MM.1S (cell line): ENCODE data around the gene TOP2B.

Experiments
- DNase-seq: peaks from one replicate; pipeline ENCODE4 v3.0.0-alpha.2; 2015
- H2AFZ ChIP-seq: fragments of 300-600 bp; sonication (generic); 2 replicates; pipeline ENCODE4 v1.6.0; 2016; ENCODE audit warnings: antibody characterized with exemption, low read length
- H3F3A ChIP-seq: fragments of 300-600 bp; sonication (generic); 2 replicates; pipeline ENCODE4 v1.6.1; 2016; ENCODE audit warnings: mild to moderate bottlenecking, antibody characterized with exemption, low read length, moderate library complexity, mixed read lengths; ENCODE audit not compliant: insufficient read depth
- H3K27ac ChIP-seq: fragments of 300-600 bp; sonication (generic); 2 replicates; pipeline ENCODE4 v1.5.1; 2016; ENCODE audit warnings: mild to moderate bottlenecking, low read length
- H3K27me3 ChIP-seq: fragments of 300-600 bp; sonication (generic); replicated peaks from 2 replicates; pipeline ENCODE4 v1.6.0; 2016; ENCODE audit warnings: low read length; ENCODE audit not compliant: insufficient read depth
- H3K36me3 ChIP-seq: fragments of 300-600 bp; sonication (generic); replicated peaks from 2 replicates; pipeline ENCODE4 v1.6.1; 2016; ENCODE audit warnings: mild to moderate bottlenecking, low read length, mixed read lengths; ENCODE audit not compliant: insufficient read depth
- H3K4me1 ChIP-seq: fragments of 300-600 bp; sonication (generic); 2 replicates; pipeline ENCODE4 v1.6.1; 2016; ENCODE audit warnings: low read length, mixed read lengths
- H3K4me2 ChIP-seq: fragments of 300-600 bp; sonication (generic); 2 replicates; pipeline ENCODE4 v1.6.0; 2016; ENCODE audit warnings: low read depth, low read length
- H3K4me3 ChIP-seq: fragments of 300-600 bp; sonication (generic); 2 replicates; pipeline ENCODE4 v1.5.1; 2016; ENCODE audit warnings: low read length, mixed read lengths
- H3K79me2 ChIP-seq: fragments of 300-600 bp; sonication (generic); 2 replicates; pipeline ENCODE4 v1.6.1; 2016; ENCODE audit warnings: mixed run types, low read length, mixed read lengths
- H3K9ac ChIP-seq: fragments of 300-600 bp; sonication (generic); 2 replicates; pipeline ENCODE4 v1.6.1; 2016; ENCODE audit warnings: low read length, mixed read lengths
- H3K9me2 ChIP-seq: fragments of 300-600 bp; sonication (generic); replicated peaks from 2 replicates; pipeline ENCODE4 v1.6.1; 2016; ENCODE audit warnings: mild to moderate bottlenecking, low read length, mixed read lengths; ENCODE audit not compliant: insufficient read depth
- H3K9me3 ChIP-seq: fragments of 300-600 bp; sonication (generic); replicated peaks from 2 replicates; pipeline ENCODE4 v1.6.1; 2016; ENCODE audit warnings: mild to moderate bottlenecking, low read length, mixed read lengths; ENCODE audit not compliant: insufficient read depth
- H4K20me1 ChIP-seq: fragments of 300-600 bp; sonication (generic); 2 replicates; pipeline ENCODE4 v1.6.1; 2016; ENCODE audit warnings: mild to moderate bottlenecking, low read length, moderate library complexity, mixed read lengths; ENCODE audit not compliant: insufficient read depth
- CTCF ChIP-seq: fragments of 300-600 bp; sonication (generic); IDR thresholded peaks from 2 replicates; pipeline ENCODE4 v1.5.1; 2016; ENCODE audit warnings: antibody characterized with exemption, low read length, mixed read lengths
- EZH2 ChIP-seq: fragments of 300-600 bp; sonication (generic); optimal IDR thresholded peaks from 2 replicates; pipeline ENCODE3; 2017; ENCODE audit warnings: low read depth, mild to moderate bottlenecking, antibody characterized with exemption, low read length, mixed read lengths
- EZH2phosphoT487 ChIP-seq: fragments of 300-600 bp; sonication (generic); IDR thresholded peaks from 2 replicates; pipeline ENCODE4 v1.6.1; 2018; ENCODE audit warnings: antibody characterized with exemption, low read length

Gene TOP2B

GRCh38 chr3:25692341-25692740 lies 27.6 kb upstream of the TOP2B start:
- Histone ChIP-seq H3K27me3 (no peaks in the 10 kb centered on the region), H3K9ac (no peak overlapping the region), H3K4me1 (no peaks in the 10 kb centered on the region), H4K20me1 (no peaks in the 10 kb centered on the region), H3K36me3 (no peaks in the 10 kb centered on the region), H3K27ac (no peak overlapping the region), H3K79me2 (no peaks in the 10 kb centered on the region), H3K4me2 (no peak overlapping the region), H3K9me2 (no peaks in the 10 kb centered on the region), H2AFZ (no peak overlapping the region), H3K4me3 (no peak overlapping the region), H3K9me3 (no peaks in the 10 kb centered on the region), H3F3A (no peaks in the 10 kb centered on the region)
- no peak for TF ChIP-seq EZH2phosphoT487
- no peak for TF ChIP-seq EZH2
- TF ChIP-seq CTCF: no peak
- DNase-seq: no peak

- H3K4me1 ChIP-seq: no peaks in the 10 kb centered on the region
- no peak for DNase-seq
- H2AFZ ChIP-seq: no peak overlapping the region
- H3K27me3 ChIP-seq: no peaks in the 10 kb centered on the region
- H3F3A ChIP-seq: no peaks in the 10 kb centered on the region
- no peak overlapping the region for H3K4me3 ChIP-seq
- no peaks in the 10 kb centered on the region for H3K79me2 ChIP-seq
- no peaks in the 10 kb centered on the region for H4K20me1 ChIP-seq
- H3K4me2 ChIP-seq: no peak overlapping the region
- H3K9me2 ChIP-seq: no peaks in the 10 kb centered on the region
- no peak overlapping the region for H3K27ac ChIP-seq
- H3K9me3 ChIP-seq: no peaks in the 10 kb centered on the region
- no peaks in the 10 kb centered on the region for H3K36me3 ChIP-seq
- H3K9ac ChIP-seq: no peak overlapping the region
- no peak for TF ChIP-seq CTCF
- no peak for TF ChIP-seq EZH2
- no peak for TF ChIP-seq EZH2phosphoT487
These were observed 26.2 kb upstream of the TOP2B start for GRCh38 chr3:25690768-25691533.

- no peaks in the 10 kb centered on the region for H3K27me3 ChIP-seq
- H3K9me3 ChIP-seq: no peaks in the 10 kb centered on the region
- H3K36me3 ChIP-seq: no peaks in the 10 kb centered on the region
- no peaks in the 10 kb centered on the region for H3K9me2 ChIP-seq
- H3K4me3 ChIP-seq: no peak overlapping the region
- H3K79me2 ChIP-seq: no peaks in the 10 kb centered on the region
- H3F3A ChIP-seq: no peaks in the 10 kb centered on the region
- no peak for DNase-seq
- no peaks in the 10 kb centered on the region for H4K20me1 ChIP-seq
- no peak overlapping the region for H3K9ac ChIP-seq
- no peak overlapping the region for H2AFZ ChIP-seq
- no peaks in the 10 kb centered on the region for H3K4me1 ChIP-seq
- H3K27ac ChIP-seq: no peak overlapping the region
- no peak for TF ChIP-seq EZH2
- TF ChIP-seq CTCF: no peak
- TF ChIP-seq EZH2phosphoT487: no peak
- H3K4me2 ChIP-seq: no peak overlapping the region
These were observed 24.5 kb upstream of the TOP2B start for GRCh38 chr3:25689226-25689625.
